GM18907 (cell line): Measurements from ENCODE around the gene MFAP3L.

Source experiments
- ATAC-seq: cut with Tn5 transposase; IDR thresholded peaks from one replicate; pipeline ENCODE4 v1.9.1; 2021; ENCODE audit warnings: mild to moderate bottlenecking, moderate library complexity; ENCODE audit not compliant: unreplicated experiment

MFAP3L gene

GRCh38 chr4:170025523-170026252 is 507 bp downstream of the MFAP3L start:
- no peak for ATAC-seq

GRCh38 chr4:170022211-170022610 is 4.0 kb downstream of the MFAP3L start:
- ATAC-seq, result no peak

GRCh38 chr4:170017252-170017651 is 8.9 kb downstream of the MFAP3L start:
- ATAC-seq, result no peak

- ATAC-seq, result no peak
Measured at GRCh38 chr4:170015285-170015684, 10.9 kb downstream of the MFAP3L start.

- ATAC-seq, result no peak
Measured at GRCh38 chr4:170014359-170015011, 11.7 kb downstream of the MFAP3L start.

GRCh38 chr4:170012629-170012958 is 13.6 kb downstream of the MFAP3L start:
- ATAC-seq, result no peak

- ATAC-seq, result no peak
Measured at GRCh38 chr4:170011921-170012628, 14.1 kb downstream of the MFAP3L start.

- no peak for ATAC-seq
Measured at GRCh38 chr4:170009291-170009690, 16.9 kb downstream of the MFAP3L start.

GRCh38 chr4:170008801-170009200 is 17.4 kb downstream of the MFAP3L start:
- no peak for ATAC-seq

GRCh38 chr4:170008371-170008770 is 17.8 kb downstream of the MFAP3L start:
- peak; percentile 69 for ATAC-seq

- peak; percentile 47 for ATAC-seq
Measured at GRCh38 chr4:170007113-170007512, 19.1 kb downstream of the MFAP3L start.

GRCh38 chr4:170005472-170005871 is 20.7 kb downstream of the MFAP3L start:
- no peak for ATAC-seq

- ATAC-seq, result no peak
Measured at GRCh38 chr4:170004651-170005295, 21.4 kb downstream of the MFAP3L start.

GRCh38 chr4:170003071-170004070 is 22.8 kb downstream of the MFAP3L start:
- no peak for ATAC-seq

- ATAC-seq, result no peak
Measured at GRCh38 chr4:170001745-170002267, 24.4 kb downstream of the MFAP3L start.

GRCh38 chr4:170001011-170001744 is 25.0 kb downstream of the MFAP3L start:
- ATAC-seq, result no peak

GRCh38 chr4:169999923-170000322 is 26.3 kb downstream of the MFAP3L start:
- no peak for ATAC-seq

GRCh38 chr4:169998981-169999380 is 27.2 kb downstream of the MFAP3L start:
- ATAC-seq, result no peak
